A549 (cell line): Measurements from ENCODE around the gene MROH2A.

Experiments
- CHD4 ChIP-seq: fragments of 200-600 bp; sonication (generic); IDR thresholded peaks from 2 replicates; pipeline ENCODE4 v1.6.1; 2016; ENCODE audit warnings: antibody characterized with exemption, mild to moderate bottlenecking, borderline replicate concordance
- CTCF ChIP-seq: fragments of >200 bp; sonication (Bioruptor Twin); formaldehyde crosslinking; IDR thresholded peaks from 3 replicates; pipeline ENCODE4 v1.5.1; 2016
- ELK1 ChIP-seq: fragments of 150-350 bp; IDR thresholded peaks from 2 replicates; pipeline ENCODE4 v1.6.1; 2014; ENCODE audit warnings: low read depth, mild to moderate bottlenecking, low read length
- EP300 ChIP-seq, 2 experiments: fragments of >200 bp; sonication (Bioruptor Twin); formaldehyde crosslinking; IDR thresholded peaks; 2 replicates in 1 of 2; 3 replicates in 1 of 2; pipeline ENCODE4 v1.6.1; 2016 to 2017
- HMGXB4 ChIP-seq: fragments of 250-450 bp; sonication (Bioruptor Pico); IDR thresholded peaks from 2 replicates; pipeline ENCODE4 v1.5.0; 2021; ENCODE audit warnings: mild to moderate bottlenecking, moderate library complexity, borderline replicate concordance
- HOXA7 ChIP-seq: fragments of 250-450 bp; sonication (Bioruptor Pico); IDR thresholded peaks from 2 replicates; pipeline ENCODE4 v1.5.0; 2020; ENCODE audit warnings: mild to moderate bottlenecking, moderate library complexity
- MAFK ChIP-seq: fragments of 450-650 bp; IDR thresholded peaks from 2 replicates; pipeline ENCODE4 v1.6.1; 2014; ENCODE audit not compliant: partially characterized antibody
- MAX ChIP-seq: IDR thresholded peaks from 2 replicates; pipeline ENCODE4 v1.6.1; 2012
- MYC ChIP-seq: IDR thresholded peaks from 2 replicates; pipeline ENCODE4 v1.6.1; 2012; ENCODE audit warnings: mild to moderate bottlenecking, inconsistent platforms, low read length, improper control_type of control experiment, borderline replicate concordance
- PHF8 ChIP-seq: fragments of 200-600 bp; sonication (generic); IDR thresholded peaks from 2 replicates; pipeline ENCODE4 v1.6.1; 2016; ENCODE audit warnings: low read depth, mild to moderate bottlenecking, antibody characterized with exemption, moderate library complexity, borderline replicate concordance
- POLR2A ChIP-seq: IDR thresholded peaks from 2 replicates; pipeline ENCODE4 v1.6.1; 2012; ENCODE audit warnings: mild to moderate bottlenecking, low read length
- RAD21 ChIP-seq, 2 experiments: fragments of >200 bp in 1 of 2; sonication (Bioruptor Twin) in 1 of 2; formaldehyde crosslinking in 1 of 2; IDR thresholded peaks in 1 of 2; conservative IDR thresholded peaks in 1 of 2; 2 replicates in 1 of 2; 3 replicates in 1 of 2; pipeline ENCODE4 v1.6.1; 2012 to 2018; ENCODE audit warnings: inconsistent platforms in 1 of 2
- REST ChIP-seq: fragments of 200-600 bp; sonication (generic); IDR thresholded peaks from 2 replicates; pipeline ENCODE4 v1.6.1; 2016; ENCODE audit warnings: antibody characterized with exemption, mild to moderate bottlenecking, moderate library complexity
- RNF2 ChIP-seq: fragments of 200-600 bp; sonication (generic); IDR thresholded peaks from 2 replicates; pipeline ENCODE4 v1.6.1; 2016; ENCODE audit warnings: low read depth, mild to moderate bottlenecking, antibody characterized with exemption, moderate library complexity, borderline replicate concordance

GRCh38 chr2:233796254-233796653, 18.1 kb downstream of the MROH2A start:
- no peak for TF ChIP-seq CTCF
- TF ChIP-seq MAFK, result no peak
- TF ChIP-seq REST, result no peak
- TF ChIP-seq HMGXB4 (CRISPR knock-in tag), result no peak
- no peak for TF ChIP-seq ELK1
- no peak for TF ChIP-seq CHD4
- no peak for TF ChIP-seq MYC
- TF ChIP-seq HOXA7, result no peak
- TF ChIP-seq MAX, result no peak
- TF ChIP-seq EP300 (IDR thresholded peaks at IDR 0.05), result no peak
- no peak for TF ChIP-seq POLR2A
- TF ChIP-seq PHF8, result no peak
- no peak for TF ChIP-seq RAD21 (conservative IDR thresholded peaks at IDR 0.05 in 1 of 2, IDR thresholded peaks at IDR 0.05 in 1 of 2)
- TF ChIP-seq RNF2, result no peak
